Measurements from ENCODE around the gene DHRS7C.

DNA sequence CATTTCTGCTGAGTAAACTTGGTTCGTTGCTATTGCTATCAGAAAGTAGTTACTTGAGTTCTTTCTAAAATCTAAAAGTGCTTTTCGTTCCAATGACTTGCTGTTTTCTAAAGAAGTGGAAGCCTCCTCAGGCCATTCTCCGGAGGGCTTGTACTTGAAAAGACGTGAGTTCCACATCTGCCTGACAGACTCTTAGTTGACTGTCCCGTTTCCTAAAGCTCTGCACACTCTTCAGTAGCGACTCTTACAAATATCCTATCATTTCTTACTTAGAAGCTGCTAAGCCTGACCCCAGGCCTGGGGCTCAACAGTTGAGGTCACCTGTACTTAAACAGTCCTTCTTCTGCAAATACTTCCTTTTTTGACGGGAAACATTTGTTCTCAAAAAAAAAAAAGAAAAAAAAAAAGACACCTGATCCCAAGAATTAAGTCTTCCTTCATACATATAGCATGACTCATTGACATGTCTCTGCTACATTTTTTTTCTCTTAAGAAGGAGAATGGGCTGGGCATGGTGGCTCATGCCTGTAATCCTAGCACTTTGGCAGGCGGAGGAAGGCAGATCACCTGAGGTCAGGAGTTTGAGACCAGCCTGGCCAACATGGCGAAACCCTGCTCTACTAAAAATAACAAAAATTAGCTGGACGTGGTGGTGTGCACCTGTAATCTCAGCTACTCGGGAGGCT is 61.5 kb downstream of the DHRS7C start:
- TF ChIP-seq POLR2A (IDR thresholded peaks at IDR 0.05): no peak
- TF ChIP-seq, protein P1, sequence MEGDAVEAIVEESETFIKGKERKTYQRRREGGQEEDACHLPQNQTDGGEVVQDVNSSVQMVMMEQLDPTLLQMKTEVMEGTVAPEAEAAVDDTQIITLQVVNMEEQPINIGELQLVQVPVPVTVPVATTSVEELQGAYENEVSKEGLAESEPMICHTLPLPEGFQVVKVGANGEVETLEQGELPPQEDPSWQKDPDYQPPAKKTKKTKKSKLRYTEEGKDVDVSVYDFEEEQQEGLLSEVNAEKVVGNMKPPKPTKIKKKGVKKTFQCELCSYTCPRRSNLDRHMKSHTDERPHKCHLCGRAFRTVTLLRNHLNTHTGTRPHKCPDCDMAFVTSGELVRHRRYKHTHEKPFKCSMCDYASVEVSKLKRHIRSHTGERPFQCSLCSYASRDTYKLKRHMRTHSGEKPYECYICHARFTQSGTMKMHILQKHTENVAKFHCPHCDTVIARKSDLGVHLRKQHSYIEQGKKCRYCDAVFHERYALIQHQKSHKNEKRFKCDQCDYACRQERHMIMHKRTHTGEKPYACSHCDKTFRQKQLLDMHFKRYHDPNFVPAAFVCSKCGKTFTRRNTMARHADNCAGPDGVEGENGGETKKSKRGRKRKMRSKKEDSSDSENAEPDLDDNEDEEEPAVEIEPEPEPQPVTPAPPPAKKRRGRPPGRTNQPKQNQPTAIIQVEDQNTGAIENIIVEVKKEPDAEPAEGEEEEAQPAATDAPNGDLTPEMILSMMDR (IDR thresholded peaks at IDR 0.05 in 4 of 5, conservative IDR thresholded peaks at IDR 0.05 in 1 of 5): no peak
